AG04450 (cell line): ENCODE measurements around the gene SPARC. TPM values are rescaled to one million over a fixed set of nuclear protein-coding genes. Genes with fewer than 3 reads are reported as not detected.

Source experiments
- CTCF ChIA-PET: fragments of 300-600, 350-600 bp; formaldehyde crosslinking; extraction: SDS; loops from one replicate; lab custom pipeline; 2022; ENCODE audit warnings: antibody characterized with exemption, inconsistent platforms; lab: Charles Lee
- POLR2A ChIA-PET: fragments of 350-600 bp; formaldehyde crosslinking; extraction: SDS; loops from one replicate; lab custom pipeline; 2021; ENCODE audit warnings: antibody characterized with exemption, inconsistent platforms; lab: Yijun Ruan, JAX
- DNase-seq: peaks from one replicate; pipeline ENCODE4 v3.0.0-alpha.2; 2011; ENCODE audit warnings: low read depth, low spot score
- H3K27ac ChIP-seq: one replicate; pipeline ENCODE4 v1.5.1; 2012; ENCODE audit warnings: low read depth, low read length, control low read depth
- H3K27me3 ChIP-seq: one replicate; pipeline ENCODE4 v1.6.0; 2012; ENCODE audit warnings: low read length; ENCODE audit not compliant: control insufficient read depth, insufficient read depth
- H3K4me3 ChIP-seq: 2 replicates; pipeline ENCODE4 v1.5.1; 2011; ENCODE audit warnings: mild to moderate bottlenecking, low read depth, low read length, control low read depth
- H3K9me3 ChIP-seq: 2 replicates; pipeline ENCODE4 v1.5.1; 2012; ENCODE audit warnings: low read length; ENCODE audit not compliant: control insufficient read depth, insufficient read depth
- polyA plus RNA-seq: library from polyadenylated mRNA; depleted of rRNA; stranded (reverse); fragments of >200 nt; gene quantifications from 2 replicates; pipeline ENCODE4 v1.2.3, GENCODE V29; 2011; rRNA removed
- small RNA-seq: library from RNA; depleted of rRNA; stranded (forward); fragments of <200 nt; gene quantifications from one replicate; pipeline ENCODE3, GENCODE V24; 2012; ENCODE audit warnings: low read depth; ENCODE audit not compliant: insufficient read length
- TF ChIP-seq, protein P1 (sequence below): IDR thresholded peaks from 2 replicates; pipeline ENCODE4 v1.5.1; 2011; ENCODE audit warnings: low read depth, low read length, control low read depth, inconsistent platforms

The SPARC gene
- polyA plus RNA-seq, 1 experiment, result 5,773 TPM

DNA sequence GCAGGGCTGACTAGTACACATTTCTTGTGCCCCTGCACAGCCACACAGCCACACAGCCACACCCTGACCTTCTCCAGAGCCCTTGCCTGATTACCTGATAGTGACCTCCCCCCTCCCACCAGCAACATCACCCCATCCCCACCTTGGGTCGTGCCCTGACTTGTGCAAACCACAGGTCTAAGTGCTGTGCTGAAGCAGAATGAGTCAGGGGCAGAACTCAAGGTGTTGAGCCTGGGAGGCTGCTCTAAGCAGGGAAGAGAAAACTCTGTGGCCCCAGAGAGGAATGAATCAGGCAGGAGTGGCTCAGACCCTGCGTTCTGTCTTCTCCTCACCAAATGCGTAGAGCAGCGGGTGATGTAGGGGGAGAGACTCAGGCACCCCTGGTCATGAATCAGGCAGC lies 71.3 kb downstream of the SPARC start:
- ChIA-PET CTCF (no interaction called here), POLR2A (no interaction called here)
- Histone ChIP-seq H3K9me3 (no peaks in the 10 kb centered on the region), H3K27me3 (peaks cover 8% of the 10 kb centered on the region), H3K27ac (no peak overlapping the region), H3K4me3 (no peak overlapping the region)
- DNase-seq, result no peak
- TF ChIP-seq, protein P1, sequence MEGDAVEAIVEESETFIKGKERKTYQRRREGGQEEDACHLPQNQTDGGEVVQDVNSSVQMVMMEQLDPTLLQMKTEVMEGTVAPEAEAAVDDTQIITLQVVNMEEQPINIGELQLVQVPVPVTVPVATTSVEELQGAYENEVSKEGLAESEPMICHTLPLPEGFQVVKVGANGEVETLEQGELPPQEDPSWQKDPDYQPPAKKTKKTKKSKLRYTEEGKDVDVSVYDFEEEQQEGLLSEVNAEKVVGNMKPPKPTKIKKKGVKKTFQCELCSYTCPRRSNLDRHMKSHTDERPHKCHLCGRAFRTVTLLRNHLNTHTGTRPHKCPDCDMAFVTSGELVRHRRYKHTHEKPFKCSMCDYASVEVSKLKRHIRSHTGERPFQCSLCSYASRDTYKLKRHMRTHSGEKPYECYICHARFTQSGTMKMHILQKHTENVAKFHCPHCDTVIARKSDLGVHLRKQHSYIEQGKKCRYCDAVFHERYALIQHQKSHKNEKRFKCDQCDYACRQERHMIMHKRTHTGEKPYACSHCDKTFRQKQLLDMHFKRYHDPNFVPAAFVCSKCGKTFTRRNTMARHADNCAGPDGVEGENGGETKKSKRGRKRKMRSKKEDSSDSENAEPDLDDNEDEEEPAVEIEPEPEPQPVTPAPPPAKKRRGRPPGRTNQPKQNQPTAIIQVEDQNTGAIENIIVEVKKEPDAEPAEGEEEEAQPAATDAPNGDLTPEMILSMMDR, result no peak

DNA sequence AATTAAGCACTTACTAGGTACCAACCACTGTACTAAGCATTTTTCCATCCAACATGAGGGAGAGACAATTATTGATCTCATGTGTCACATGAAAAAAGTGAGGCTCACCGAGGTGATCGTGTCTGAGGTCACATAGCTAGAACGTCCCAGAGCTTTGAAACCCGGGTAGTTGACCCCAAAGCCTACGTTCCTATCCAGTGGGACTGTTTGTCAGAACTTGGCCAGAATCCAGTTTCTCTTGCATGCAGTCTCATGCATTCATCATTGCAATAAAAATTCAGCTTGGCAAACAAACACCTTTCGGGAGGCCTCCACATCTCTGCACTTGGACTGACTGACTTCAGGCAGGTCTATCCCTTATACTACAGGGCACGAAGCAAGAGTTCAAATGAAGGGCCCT lies 72.2 kb downstream of the SPARC start:
- H3K27ac ChIP-seq, result no peak overlapping the region
- TF ChIP-seq, protein P1, result no peak
- no peak for DNase-seq
- peaks cover 6% of the 10 kb centered on the region for H3K27me3 ChIP-seq
- ChIA-PET POLR2A (no interaction called here), CTCF (no interaction called here)
- no peak overlapping the region for H3K4me3 ChIP-seq
- H3K9me3 ChIP-seq, result no peaks in the 10 kb centered on the region

DNA sequence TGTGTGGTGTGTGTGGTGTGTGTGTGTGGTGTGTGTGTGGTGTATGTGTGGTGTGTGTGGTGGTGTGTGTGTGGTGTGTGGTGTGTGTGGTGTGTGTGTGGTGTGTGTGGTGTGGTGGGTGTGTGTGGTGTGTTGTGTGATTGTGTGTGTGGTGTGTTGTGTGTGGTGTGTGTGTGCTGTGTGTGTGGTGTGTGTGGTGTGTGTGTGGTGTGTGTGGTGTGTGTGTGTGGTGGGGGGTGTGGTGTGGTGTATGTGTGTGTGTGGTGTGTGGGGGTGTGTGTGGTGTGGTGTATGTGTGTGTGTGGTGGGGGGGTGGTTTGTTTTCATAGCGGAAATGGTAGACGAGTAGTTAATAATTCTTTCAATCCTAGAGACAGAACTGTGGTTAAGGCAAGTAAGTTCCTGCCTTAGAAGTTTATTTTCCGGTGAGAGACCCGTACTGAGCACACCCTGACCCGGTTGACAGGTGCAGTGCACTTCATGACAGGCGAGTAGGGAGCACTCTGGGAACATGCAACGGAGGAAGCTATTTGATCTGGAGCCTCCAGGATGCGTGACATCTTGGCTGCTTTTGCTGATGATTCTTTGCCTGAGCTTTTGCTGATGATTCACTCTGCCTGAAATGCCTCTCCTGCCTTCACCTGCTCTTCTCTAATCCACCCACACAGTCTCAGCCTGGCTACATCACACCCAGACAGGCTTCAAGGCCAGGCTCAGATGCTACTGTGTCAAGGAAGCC lies 73.9 kb downstream of the SPARC start:
- Histone ChIP-seq H3K9me3 (no peaks in the 10 kb centered on the region), H3K27ac (no peak overlapping the region), H3K4me3 (no peak overlapping the region), H3K27me3 (peaks cover 6% of the 10 kb centered on the region)
- POLR2A ChIA-PET, result no interaction called here
- no peak for DNase-seq
- CTCF ChIA-PET, result no interaction called here
- TF ChIP-seq, protein P1, result no peak

DNA sequence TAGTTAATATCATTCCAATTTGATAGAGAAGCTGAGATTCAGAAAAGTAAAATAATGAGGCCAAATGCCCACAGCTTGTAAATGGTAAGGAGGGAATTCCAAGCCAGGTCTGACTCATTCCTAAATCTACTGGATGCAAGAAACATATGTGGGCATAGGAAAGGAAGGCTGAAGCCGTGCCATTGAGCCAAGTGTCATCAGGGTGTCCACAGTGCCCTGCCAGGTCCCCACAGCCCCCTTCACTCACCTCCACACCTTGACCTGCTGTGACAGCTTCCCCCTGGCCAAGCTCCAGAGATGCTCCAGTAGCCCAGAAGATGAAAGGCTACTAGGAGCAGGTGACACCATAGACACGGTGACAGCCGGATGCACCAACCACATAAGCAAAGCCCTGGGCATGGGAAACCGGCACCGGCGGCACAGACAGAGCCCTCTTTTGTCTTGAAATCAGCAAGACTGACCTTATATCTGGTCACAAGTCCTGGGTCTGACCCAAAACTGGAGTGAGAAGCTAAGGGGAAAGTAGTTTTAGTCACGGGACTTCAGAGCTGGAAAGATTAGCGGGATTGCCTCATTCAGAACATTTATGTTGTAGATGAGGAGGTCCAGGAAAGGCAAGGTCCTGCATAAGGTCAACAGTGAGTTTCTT lies 75.5 kb downstream of the SPARC start:
- DNase-seq, result no peak
- Histone ChIP-seq H3K4me3 (no peak overlapping the region), H3K27ac (no peak overlapping the region), H3K27me3 (peaks cover 3% of the 10 kb centered on the region), H3K9me3 (no peaks in the 10 kb centered on the region)
- TF ChIP-seq, protein P1, result no peak
- POLR2A ChIA-PET, result no interaction called here
- CTCF ChIA-PET, result interaction anchor here (1.0 kb wide), 1 partner anchor 165 kb away, joined by 4 read pairs; no protein-coding TSS in a partner anchor

Small RNA genes within 50 kb of the gene (small RNA-seq; reads per million reads assigned to genes)
- gene RN7SKP232, result not detected

Other genes with a start within 250 kb of the SPARC start
- gene SLC36A1, start 239.3 kb downstream of the SPARC start, polyA plus RNA-seq, result 22.2 and 22.3 TPM in 2 replicates
- gene FAT2, start 95.6 kb downstream of the SPARC start, polyA plus RNA-seq, result 0.01 TPM in 1 of 2 replicates, not detected in the other
- 138 and 164 TPM in 2 replicates for gene ATOX1, start 71.7 kb upstream of the SPARC start, polyA plus RNA-seq
- gene G3BP1, start 85.0 kb upstream of the SPARC start, polyA plus RNA-seq, result 87.7 and 101 TPM in 2 replicates
- not detected in 2 replicates for gene GLRA1, start 237.9 kb upstream of the SPARC start, polyA plus RNA-seq